RKO (cell line): ENCODE measurements around the gene PASD1.

Experiments
- DNase-seq: peaks from one replicate; pipeline ENCODE4 v3.0.0-alpha.2; 2016; ENCODE audit warnings: low spot score

Gene PASD1

GRCh38 chrX:151702026-151702714 is 138.7 kb downstream of the PASD1 start:
- no peak for DNase-seq

- no peak for DNase-seq
Measured at GRCh38 chrX:151702741-151703340, 139.4 kb downstream of the PASD1 start.

GRCh38 chrX:151703487-151703886 is 140.0 kb downstream of the PASD1 start:
- DNase-seq: no peak

- no peak for DNase-seq
Measured at GRCh38 chrX:151704041-151704663, 140.7 kb downstream of the PASD1 start.

DNA sequence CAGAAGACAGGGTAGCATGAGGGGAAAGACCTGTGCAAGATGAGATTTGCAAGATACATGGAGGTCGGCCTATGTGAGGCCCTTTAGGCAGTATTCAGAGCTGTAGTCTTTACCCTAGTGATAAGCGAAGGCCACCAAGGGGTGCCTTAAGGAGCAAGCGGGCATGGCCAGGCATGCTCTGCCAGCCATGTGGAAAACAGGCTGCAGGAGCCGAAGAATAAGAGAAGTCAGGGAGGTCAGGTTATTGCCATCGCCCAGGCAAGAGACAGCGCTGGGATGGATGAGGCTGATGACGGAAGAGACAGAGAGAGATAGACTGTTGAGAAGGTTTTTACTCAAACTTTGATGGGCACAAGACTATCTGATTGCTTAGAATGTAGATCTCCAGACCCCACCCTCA is 145.3 kb downstream of the PASD1 start:
- no peak for DNase-seq

- no peak for DNase-seq
Measured at GRCh38 chrX:151710457-151710856, 147.0 kb downstream of the PASD1 start.

DNA sequence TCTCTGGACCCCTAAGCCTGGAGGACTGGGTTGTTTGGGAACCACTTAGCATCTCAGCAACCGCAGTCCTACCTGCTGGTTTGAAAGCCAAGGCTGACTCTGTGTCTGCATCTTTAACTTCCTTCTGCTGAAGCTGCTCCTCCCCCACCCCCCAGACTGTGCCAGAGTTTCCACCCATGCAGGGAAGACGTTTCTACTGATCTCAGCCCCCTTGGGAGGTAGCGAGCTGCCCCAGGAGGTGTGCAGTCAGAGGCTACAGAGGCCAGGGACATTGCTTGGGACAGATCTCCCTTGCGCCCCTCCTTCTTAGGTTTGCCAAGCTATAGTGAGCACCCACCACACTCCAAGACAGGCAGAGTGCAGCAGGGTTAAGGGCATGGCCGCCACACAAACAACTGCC is 147.7 kb downstream of the PASD1 start:
- no peak for DNase-seq

DNA sequence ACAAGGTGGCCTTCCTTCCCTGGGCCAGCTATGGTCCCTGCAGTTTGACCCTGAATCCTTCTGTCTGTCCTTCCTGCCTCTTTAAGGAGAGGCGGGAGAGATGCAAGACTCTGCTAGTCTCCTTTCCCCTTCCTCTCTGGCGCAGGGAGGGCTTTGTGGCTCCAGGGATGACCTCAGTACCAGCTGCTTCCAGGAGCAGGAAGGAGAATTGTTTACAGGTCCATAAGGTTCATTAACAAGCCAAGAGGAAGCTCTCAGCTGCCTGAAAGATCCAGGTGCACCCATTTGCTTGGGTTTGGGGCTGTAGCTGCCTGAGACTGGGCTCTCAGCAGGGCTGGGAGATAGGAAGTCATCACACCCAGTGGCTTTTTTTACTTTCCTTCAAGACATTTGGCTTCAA is 148.3 kb downstream of the PASD1 start:
- DNase-seq: no peak

- no peak for DNase-seq
Measured at GRCh38 chrX:151712253-151712652, 148.8 kb downstream of the PASD1 start.

DNA sequence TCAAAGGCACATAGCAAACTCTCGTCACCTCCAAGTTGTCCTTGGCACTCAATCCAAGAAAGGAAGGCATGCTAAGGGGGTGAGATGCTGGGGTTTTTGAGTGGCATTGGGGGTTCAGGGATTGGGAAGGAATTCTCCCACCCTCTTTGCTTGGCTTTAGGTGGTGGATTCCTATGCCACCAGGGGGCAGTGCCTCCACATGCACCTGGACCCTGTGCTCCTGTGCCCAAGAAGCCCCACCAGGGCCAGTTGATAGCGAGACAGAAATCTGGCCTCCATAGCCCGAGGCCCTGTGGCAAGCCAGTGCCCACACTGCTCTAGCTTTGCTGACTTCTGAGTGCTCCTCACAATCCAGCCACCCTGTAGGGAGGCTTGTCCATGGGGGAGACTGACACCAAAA is 150.4 kb downstream of the PASD1 start:
- peak; percentile 16 for DNase-seq

DNA sequence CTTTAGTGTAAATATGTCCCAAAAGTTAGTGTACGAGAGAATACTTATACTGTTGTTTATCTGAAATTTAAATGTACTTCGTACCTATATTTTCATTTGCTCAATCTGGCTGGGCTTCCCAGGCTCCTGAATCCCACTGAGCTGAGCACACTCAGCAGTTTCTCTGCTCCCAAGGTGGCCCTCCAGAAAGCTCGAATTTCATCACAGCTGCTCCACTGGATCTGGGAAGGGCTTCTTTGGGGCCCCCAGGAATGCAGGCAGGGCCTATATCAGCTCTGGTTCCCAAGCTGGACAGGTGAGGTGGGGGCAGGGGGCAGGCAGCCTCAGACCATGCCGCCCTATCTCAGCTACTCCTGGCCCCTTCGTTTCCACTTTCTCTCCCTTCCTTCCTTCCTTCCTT is 150.9 kb downstream of the PASD1 start:
- no peak for DNase-seq

DNA sequence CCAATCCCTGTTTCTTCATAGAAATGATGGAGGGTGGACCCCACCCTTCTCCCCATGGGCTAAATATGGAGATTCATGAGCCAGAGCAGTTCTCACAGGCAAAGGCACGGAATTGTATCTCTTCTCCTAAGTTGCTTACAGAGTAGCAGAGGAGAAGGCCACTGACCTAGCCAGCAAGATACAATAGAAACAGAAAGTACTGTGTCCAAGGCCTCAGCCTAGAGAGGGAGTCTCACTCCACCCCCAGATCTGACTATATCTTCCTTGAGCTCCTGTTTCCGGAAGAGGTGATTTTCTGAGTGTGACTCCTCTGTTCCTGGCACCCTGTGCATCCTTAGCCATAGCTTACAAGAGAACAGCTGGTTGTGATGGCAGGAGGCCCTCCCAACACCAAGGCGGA is 152.3 kb downstream of the PASD1 start, which contains the start of gene FATE1:
TSS of gene FATE1 (plus strand) at position 284 of the 400 bp plus-strand sequence. CDS start at position 369, 85 bp downstream.
- no peak for DNase-seq

DNA sequence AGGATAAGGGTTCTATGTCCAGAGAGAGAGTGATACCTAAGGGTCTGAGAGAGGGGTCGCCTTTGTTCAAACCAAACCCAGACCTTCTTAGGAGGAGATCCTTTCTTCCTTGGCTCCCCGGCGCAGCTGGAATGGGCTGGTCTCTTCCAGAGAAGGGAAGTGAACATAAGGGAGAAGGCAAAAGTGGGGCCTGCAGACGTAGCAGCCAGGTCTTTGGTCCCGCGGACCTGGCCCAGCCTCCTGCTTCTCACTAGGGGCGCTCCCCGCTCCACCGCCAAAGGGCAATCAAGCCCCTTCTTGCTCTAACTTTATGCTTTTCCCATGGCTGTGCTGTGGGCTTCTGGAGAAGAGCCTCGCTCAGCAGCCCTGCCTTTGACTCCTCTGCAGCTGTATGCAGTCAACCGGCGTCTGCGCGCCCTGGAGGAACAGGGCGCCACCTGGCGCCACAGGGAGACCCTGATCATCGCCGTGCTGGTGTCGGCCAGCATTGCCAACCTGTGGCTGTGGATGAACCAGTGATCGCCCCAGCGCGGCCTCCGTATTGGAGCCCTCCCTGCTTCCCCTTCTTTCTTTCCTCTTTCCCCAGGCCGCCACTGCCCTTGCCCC is 158.9 kb downstream of the PASD1 start:
- no peak for DNase-seq

GRCh38 chrX:151723156-151723760 is 159.8 kb downstream of the PASD1 start:
- no peak for DNase-seq

DNA sequence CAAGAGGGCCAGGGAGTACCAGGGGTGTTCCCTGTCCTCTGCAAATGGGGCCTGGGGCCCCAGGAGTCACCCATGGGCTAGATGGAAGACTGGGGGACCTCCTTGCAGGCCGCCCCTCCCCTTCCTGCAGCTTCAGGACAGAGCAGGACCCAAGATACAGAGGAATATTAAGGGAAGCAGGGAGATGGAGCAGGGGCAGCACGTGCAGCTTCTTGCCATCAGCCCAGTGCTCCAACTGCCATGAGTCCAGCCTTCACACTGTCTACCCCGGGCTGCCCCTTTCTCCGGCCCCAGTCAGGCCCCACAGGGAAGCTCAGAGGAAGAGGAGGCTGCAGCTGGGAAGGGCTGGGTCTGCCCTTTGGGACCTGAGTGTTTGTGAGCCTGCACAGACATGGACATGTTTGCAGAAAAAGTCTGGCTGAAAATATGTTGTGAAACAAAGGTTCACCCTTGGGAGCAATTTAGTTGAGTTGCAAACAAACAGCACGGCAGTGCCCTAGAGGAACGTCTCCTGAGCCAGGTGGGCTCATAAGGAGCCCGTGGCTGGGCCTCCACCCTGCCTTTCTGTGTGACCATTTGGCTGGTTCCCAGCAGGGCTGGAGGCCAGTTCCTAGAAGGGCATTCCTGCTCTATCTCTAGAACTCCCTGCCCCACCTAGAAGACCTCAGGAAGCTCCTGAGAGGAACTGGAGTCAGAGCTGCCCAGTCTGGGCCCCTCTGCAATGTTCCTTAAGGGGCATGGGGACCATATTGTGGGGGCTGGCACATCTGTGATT is 161.3 kb downstream of the PASD1 start:
- no peak for DNase-seq

DNA sequence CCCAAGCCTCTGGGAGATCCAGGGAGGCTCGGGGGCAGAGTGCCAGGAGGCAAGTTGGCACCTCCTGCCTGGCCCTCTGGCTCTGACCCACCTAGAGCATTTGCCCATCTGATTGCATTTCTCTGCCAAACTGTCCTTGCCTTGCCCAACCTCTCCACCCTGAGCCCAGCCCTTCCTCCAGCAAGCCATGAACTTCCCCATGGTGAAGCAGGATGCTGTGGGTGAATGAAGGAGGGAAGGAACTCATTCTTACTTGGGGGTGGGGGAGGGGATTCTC is 161.8 kb downstream of the PASD1 start:
- no peak for DNase-seq
